ENCODE measurements around the gene THOP1.

Gene THOP1

GRCh38 chr19:2785244-2785997 is at the start of gene THOP1:
Gene THOP1, plus strand, starts transcription at chr19:2785503. Its CDS starts 160 bp downstream, at chr19:2785663.
- Histone ChIP-seq H3K4me1 (ENCODE audit: control insufficient read depth, low read depth, low read length) (peaks cover 8% of the 10 kb centered on the region), H3K36me3 (ENCODE audit: control insufficient read depth, low read depth, low read length) (peaks cover 8% of the 10 kb centered on the region), H3K9me3 (ENCODE audit: control insufficient read depth, low read depth, low read length) (no peaks in the 10 kb centered on the region), H3K9ac (ENCODE audit: low read length) (peak within 1 kb of the TSS; percentile 92), H3K27me3 (ENCODE audit: control insufficient read depth, insufficient read depth, low read length) (peaks cover 8% of the 10 kb centered on the region), H3K27ac (ENCODE audit: low read length) (peak within 1 kb of the TSS; percentile 65), H3K4me3 (ENCODE audit: low read length) (peak within 1 kb of the TSS; percentile 93)

GRCh38 chr19:2736550-2737190 is 48.6 kb upstream of the THOP1 start:
- Histone ChIP-seq H3K36me3 (ENCODE audit: control insufficient read depth, low read depth, low read length) (peaks cover 9% of the 10 kb centered on the region), H3K4me1 (ENCODE audit: control insufficient read depth, low read depth, low read length) (no peaks in the 10 kb centered on the region), H3K9me3 (ENCODE audit: control insufficient read depth, low read depth, low read length) (no peaks in the 10 kb centered on the region), H3K9ac (ENCODE audit: low read length) (no peak overlapping the region), H3K4me3 (ENCODE audit: low read length) (no peak overlapping the region), H3K27ac (ENCODE audit: low read length) (no peak overlapping the region), H3K27me3 (ENCODE audit: control insufficient read depth, insufficient read depth, low read length) (no peaks in the 10 kb centered on the region)

- peaks cover 18% of the 10 kb centered on the region for H3K27me3 ChIP-seq (ENCODE audit: control insufficient read depth, insufficient read depth, low read length)
- H3K9ac ChIP-seq (ENCODE audit: low read length), result peak within 1 kb of the TSS; percentile 34
- no peaks in the 10 kb centered on the region for H3K9me3 ChIP-seq (ENCODE audit: control insufficient read depth, low read depth, low read length)
- peaks cover 9% of the 10 kb centered on the region for H3K36me3 ChIP-seq (ENCODE audit: control insufficient read depth, low read depth, low read length)
- no peaks in the 10 kb centered on the region for H3K4me1 ChIP-seq (ENCODE audit: control insufficient read depth, low read depth, low read length)
- H3K4me3 ChIP-seq (ENCODE audit: low read length), result peak within 1 kb of the TSS; percentile 80
- no peak within 1 kb of the TSS for H3K27ac ChIP-seq (ENCODE audit: low read length)
These were observed 45.5 kb upstream of the THOP1 start, which contains the start of gene SLC39A3 for GRCh38 chr19:2739602-2740313. Gene SLC39A3, minus strand, starts transcription at chr19:2740017. Its CDS starts 2,760 bp downstream, at chr19:2737257.

GRCh38 chr19:2740314-2740656 is 45.0 kb upstream of the THOP1 start:
- no peak overlapping the region for H3K4me3 ChIP-seq (ENCODE audit: low read length)
- H3K36me3 ChIP-seq (ENCODE audit: control insufficient read depth, low read depth, low read length), result peaks cover 9% of the 10 kb centered on the region
- H3K27me3 ChIP-seq (ENCODE audit: control insufficient read depth, insufficient read depth, low read length), result peaks cover 18% of the 10 kb centered on the region
- no peak overlapping the region for H3K9ac ChIP-seq (ENCODE audit: low read length)
- no peak overlapping the region for H3K27ac ChIP-seq (ENCODE audit: low read length)
- no peaks in the 10 kb centered on the region for H3K4me1 ChIP-seq (ENCODE audit: control insufficient read depth, low read depth, low read length)
- no peaks in the 10 kb centered on the region for H3K9me3 ChIP-seq (ENCODE audit: control insufficient read depth, low read depth, low read length)

GRCh38 chr19:2743099-2743498 is 42.2 kb upstream of the THOP1 start:
- H3K4me1 ChIP-seq (ENCODE audit: control insufficient read depth, low read depth, low read length), result no peaks in the 10 kb centered on the region
- no peak overlapping the region for H3K9ac ChIP-seq (ENCODE audit: low read length)
- no peak overlapping the region for H3K27ac ChIP-seq (ENCODE audit: low read length)
- H3K27me3 ChIP-seq (ENCODE audit: control insufficient read depth, insufficient read depth, low read length), result peaks cover 18% of the 10 kb centered on the region
- H3K9me3 ChIP-seq (ENCODE audit: control insufficient read depth, low read depth, low read length), result no peaks in the 10 kb centered on the region
- H3K36me3 ChIP-seq (ENCODE audit: control insufficient read depth, low read depth, low read length), result no peaks in the 10 kb centered on the region
- H3K4me3 ChIP-seq (ENCODE audit: low read length), result no peak overlapping the region

- H3K9ac ChIP-seq (ENCODE audit: low read length), result no peak overlapping the region
- H3K36me3 ChIP-seq (ENCODE audit: control insufficient read depth, low read depth, low read length), result no peaks in the 10 kb centered on the region
- H3K9me3 ChIP-seq (ENCODE audit: control insufficient read depth, low read depth, low read length), result no peaks in the 10 kb centered on the region
- H3K27me3 ChIP-seq (ENCODE audit: control insufficient read depth, insufficient read depth, low read length), result peaks cover 21% of the 10 kb centered on the region
- no peak overlapping the region for H3K4me3 ChIP-seq (ENCODE audit: low read length)
- H3K27ac ChIP-seq (ENCODE audit: low read length), result no peak overlapping the region
- H3K4me1 ChIP-seq (ENCODE audit: control insufficient read depth, low read depth, low read length), result no peaks in the 10 kb centered on the region
These were observed 41.2 kb upstream of the THOP1 start for GRCh38 chr19:2744113-2744512.

- no peaks in the 10 kb centered on the region for H3K4me1 ChIP-seq (ENCODE audit: control insufficient read depth, low read depth, low read length)
- H3K27me3 ChIP-seq (ENCODE audit: control insufficient read depth, insufficient read depth, low read length), result peaks cover 20% of the 10 kb centered on the region
- H3K4me3 ChIP-seq (ENCODE audit: low read length), result no peak overlapping the region
- H3K9ac ChIP-seq (ENCODE audit: low read length), result no peak overlapping the region
- H3K27ac ChIP-seq (ENCODE audit: low read length), result no peak overlapping the region
- H3K36me3 ChIP-seq (ENCODE audit: control insufficient read depth, low read depth, low read length), result no peaks in the 10 kb centered on the region
- H3K9me3 ChIP-seq (ENCODE audit: control insufficient read depth, low read depth, low read length), result no peaks in the 10 kb centered on the region
These were observed 38.0 kb upstream of the THOP1 start for GRCh38 chr19:2747349-2747748.

GRCh38 chr19:2750808-2751437 is 34.4 kb upstream of the THOP1 start:
- no peaks in the 10 kb centered on the region for H3K9me3 ChIP-seq (ENCODE audit: control insufficient read depth, low read depth, low read length)
- H3K4me3 ChIP-seq (ENCODE audit: low read length), result no peak overlapping the region
- H3K9ac ChIP-seq (ENCODE audit: low read length), result no peak overlapping the region
- no peak overlapping the region for H3K27ac ChIP-seq (ENCODE audit: low read length)
- peaks cover 3% of the 10 kb centered on the region for H3K27me3 ChIP-seq (ENCODE audit: control insufficient read depth, insufficient read depth, low read length)
- H3K4me1 ChIP-seq (ENCODE audit: control insufficient read depth, low read depth, low read length), result no peaks in the 10 kb centered on the region
- H3K36me3 ChIP-seq (ENCODE audit: control insufficient read depth, low read depth, low read length), result peaks cover 21% of the 10 kb centered on the region

- Histone ChIP-seq H3K9me3 (ENCODE audit: control insufficient read depth, low read depth, low read length) (no peaks in the 10 kb centered on the region), H3K36me3 (ENCODE audit: control insufficient read depth, low read depth, low read length) (peaks cover 22% of the 10 kb centered on the region), H3K9ac (ENCODE audit: low read length) (no peak overlapping the region), H3K27me3 (ENCODE audit: control insufficient read depth, insufficient read depth, low read length) (peaks cover 3% of the 10 kb centered on the region), H3K4me3 (ENCODE audit: low read length) (no peak overlapping the region), H3K27ac (ENCODE audit: low read length) (no peak overlapping the region), H3K4me1 (ENCODE audit: control insufficient read depth, low read depth, low read length) (no peaks in the 10 kb centered on the region)
These were observed 33.9 kb upstream of the THOP1 start for GRCh38 chr19:2751438-2751830.

GRCh38 chr19:2754659-2755447 is 30.4 kb upstream of the THOP1 start:
- Histone ChIP-seq H3K9me3 (ENCODE audit: control insufficient read depth, low read depth, low read length) (no peaks in the 10 kb centered on the region), H3K9ac (ENCODE audit: low read length) (no peak overlapping the region), H3K36me3 (ENCODE audit: control insufficient read depth, low read depth, low read length) (peaks cover 44% of the 10 kb centered on the region), H3K27me3 (ENCODE audit: control insufficient read depth, insufficient read depth, low read length) (no peaks in the 10 kb centered on the region), H3K4me1 (ENCODE audit: control insufficient read depth, low read depth, low read length) (no peaks in the 10 kb centered on the region), H3K4me3 (ENCODE audit: low read length) (no peak overlapping the region), H3K27ac (ENCODE audit: low read length) (no peak overlapping the region)

GRCh38 chr19:2755448-2755705 is 29.9 kb upstream of the THOP1 start:
- H3K9me3 ChIP-seq (ENCODE audit: control insufficient read depth, low read depth, low read length), result no peaks in the 10 kb centered on the region
- no peak overlapping the region for H3K4me3 ChIP-seq (ENCODE audit: low read length)
- H3K4me1 ChIP-seq (ENCODE audit: control insufficient read depth, low read depth, low read length), result no peaks in the 10 kb centered on the region
- no peak overlapping the region for H3K27ac ChIP-seq (ENCODE audit: low read length)
- H3K27me3 ChIP-seq (ENCODE audit: control insufficient read depth, insufficient read depth, low read length), result no peaks in the 10 kb centered on the region
- H3K36me3 ChIP-seq (ENCODE audit: control insufficient read depth, low read depth, low read length), result peaks cover 44% of the 10 kb centered on the region
- H3K9ac ChIP-seq (ENCODE audit: low read length), result no peak overlapping the region
